ENCODE data around the gene POMGNT2. TPM values are rescaled to one million over a fixed set of nuclear protein-coding genes. Genes with fewer than 3 reads are reported as not detected.

Gene POMGNT2
- 1 to 10 TPM; 6.6 to 6.7 TPM for total RNA-seq

DNA sequence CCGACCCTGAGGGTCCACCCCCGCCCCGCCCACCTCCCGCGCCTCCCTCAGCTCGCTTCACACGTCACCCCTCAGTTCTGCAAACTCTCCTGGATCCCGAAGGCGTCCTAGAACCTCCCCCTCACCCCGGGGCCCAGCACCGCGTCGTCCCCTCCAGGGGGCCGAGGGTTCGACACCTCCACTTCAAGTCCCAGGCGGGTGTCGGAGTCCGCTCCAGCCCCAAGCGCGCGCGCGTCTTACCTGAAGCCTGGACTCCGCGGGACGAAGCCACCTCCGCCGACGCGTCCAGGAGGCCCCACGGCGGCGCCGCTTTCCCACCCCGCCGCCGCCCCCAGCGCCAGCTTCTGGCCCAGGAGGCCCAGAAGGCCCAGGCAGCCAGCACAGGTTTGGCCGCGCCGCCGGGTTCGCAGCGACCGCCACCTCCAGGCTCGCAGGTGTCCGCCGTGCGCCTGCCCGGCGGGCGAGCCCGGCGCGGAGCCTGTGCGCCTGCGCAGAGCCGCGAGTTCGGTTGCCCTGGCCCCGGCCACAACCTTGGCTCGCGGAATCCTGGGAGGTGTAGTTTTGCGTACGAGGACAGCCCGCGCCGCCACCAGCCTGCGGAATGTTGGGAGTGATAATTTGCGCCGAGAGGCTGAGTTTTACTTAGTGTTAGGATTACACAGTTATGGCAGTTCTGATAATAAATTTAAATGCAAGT, at the start of gene POMGNT2:
TSS of gene POMGNT2 (minus strand) at position 484 of the 697 bp plus-strand sequence. CDS start 24,648 bp downstream, outside the sequence.

Other genes starting within 250 kb of the POMGNT2 start
- not detected for gene CYP8B1, start 230.2 kb downstream of the POMGNT2 start, total RNA-seq
- gene ZNF662, start 199.9 kb downstream of the POMGNT2 start, total RNA-seq, result under 1 TPM; 0.71 to 0.87 TPM
- gene GASK1A, start 126.8 kb downstream of the POMGNT2 start, total RNA-seq, result not detected
- 10 to 100 TPM; 75.2 to 78.7 TPM for gene SNRK, start 180.5 kb upstream of the POMGNT2 start, total RNA-seq

Measured in activated naive CD4-positive, alpha-beta T cell treated with anti-CD3 and anti-CD28 coated beads, Interleukin-2, amount 10 ng/mL, durations not matched to agents 5 hours and 36 hours (primary cell).